GM23338 (cell line): ENCODE data around the gene ARL5B. TPM values are rescaled to one million over a fixed set of nuclear protein-coding genes. Genes with fewer than 3 reads are reported as not detected.

Source experiments
- ATAC-seq: fragments of 200-7000 bp; cut with Tn5 transposase; 3 replicates; pipeline ENCODE4 v1.9.1; 2020
- DNase-seq: peaks from one replicate; pipeline ENCODE4 v3.0.0-alpha.2; 2015; ENCODE audit warnings: low spot score
- H2AFZ ChIP-seq: fragments of 200-600 bp; sonication (generic); 2 replicates; pipeline ENCODE4 v1.8.0; 2016; ENCODE audit warnings: antibody characterized with exemption, mild to moderate bottlenecking, moderate library complexity
- H3F3A ChIP-seq: fragments of 200-600 bp; sonication (generic); replicated peaks from 2 replicates; pipeline ENCODE4 v1.8.0; 2017; ENCODE audit warnings: antibody characterized with exemption, mixed run types, low read depth
- H3K27ac ChIP-seq: fragments of 200-600 bp; sonication (generic); 2 replicates; pipeline ENCODE4 v1.6.1; 2016; ENCODE audit warnings: low read depth
- H3K27me3 ChIP-seq: fragments of 200-600 bp; sonication (generic); 2 replicates; pipeline ENCODE4 v1.8.0; 2016; ENCODE audit warnings: mild to moderate bottlenecking, mixed run types, moderate library complexity; ENCODE audit not compliant: insufficient read depth
- H3K36me3 ChIP-seq: fragments of 200-600 bp; sonication (generic); 2 replicates; pipeline ENCODE4 v1.8.0; 2016; ENCODE audit warnings: mild to moderate bottlenecking; ENCODE audit not compliant: insufficient read depth
- H3K4me1 ChIP-seq: fragments of 200-600 bp; sonication (generic); 2 replicates; pipeline ENCODE4 v1.8.0; 2016; ENCODE audit warnings: mild to moderate bottlenecking, moderate library complexity; ENCODE audit not compliant: insufficient read depth
- H3K4me2 ChIP-seq: fragments of 200-600 bp; sonication (generic); 2 replicates; pipeline ENCODE4 v1.7.1; 2017; ENCODE audit warnings: mixed run types
- H3K4me3 ChIP-seq: fragments of 200-600 bp; sonication (generic); 2 replicates; pipeline ENCODE4 v1.6.1; 2016; ENCODE audit warnings: mixed run types
- H3K79me2 ChIP-seq: fragments of 200-600 bp; sonication (generic); replicated peaks from 2 replicates; pipeline ENCODE4 v1.8.0; 2017; ENCODE audit warnings: mild to moderate bottlenecking; ENCODE audit not compliant: insufficient read depth
- H3K9me2 ChIP-seq: fragments of 200-600 bp; sonication (generic); 2 replicates; pipeline ENCODE4 v1.8.0; 2017; ENCODE audit not compliant: insufficient read depth
- H4K20me1 ChIP-seq: fragments of 200-600 bp; sonication (generic); replicated peaks from 2 replicates; pipeline ENCODE4 v1.8.0; 2017; ENCODE audit warnings: mild to moderate bottlenecking; ENCODE audit not compliant: insufficient read depth
- H3K27ac Mint-ChIP-seq: 2 replicates; pipeline ENCODE4 v1.8.0; 2020; ENCODE audit warnings: inconsistent platforms, mild to moderate bottlenecking, moderate library complexity, mixed read lengths
- H3K27me3 Mint-ChIP-seq: 3 replicates; pipeline ENCODE4 v1.8.0; 2022; ENCODE audit warnings: low read depth, mild to moderate bottlenecking, moderate library complexity, mixed read lengths, inconsistent platforms; ENCODE audit not compliant: insufficient read depth, poor library complexity
- H3K36me3 Mint-ChIP-seq: 3 replicates; pipeline ENCODE4 v1.8.0; 2021; ENCODE audit warnings: low read depth, mild to moderate bottlenecking, inconsistent platforms, moderate library complexity, mixed read lengths
- H3K4me1 Mint-ChIP-seq: 3 replicates; pipeline ENCODE4 v1.8.0; 2020; ENCODE audit warnings: mild to moderate bottlenecking, inconsistent platforms, mixed read lengths
- H3K4me3 Mint-ChIP-seq: 3 replicates; pipeline ENCODE4 v1.8.0; 2021; ENCODE audit warnings: moderate library complexity, mild to moderate bottlenecking, inconsistent platforms, mixed read lengths
- H3K9me3 Mint-ChIP-seq: 3 replicates; pipeline ENCODE4 v1.8.0; 2020; ENCODE audit warnings: moderate library complexity, mild to moderate bottlenecking, inconsistent platforms, mixed read lengths
- CREB1 ChIP-seq: fragments of 250-450 bp; sonication (Bioruptor Pico); IDR thresholded peaks from 2 replicates; pipeline ENCODE4 v1.5.0; 2020; ENCODE audit warnings: low read depth, mild to moderate bottlenecking, moderate library complexity
- EZH2 ChIP-seq: fragments of 200-600 bp; sonication (generic); IDR thresholded peaks from one replicate; pipeline ENCODE4 v1.8.0; 2017; ENCODE audit warnings: antibody characterized with exemption, mild to moderate bottlenecking, low read depth; ENCODE audit not compliant: unreplicated experiment
- EZH2phosphoT487 ChIP-seq: fragments of 200-600 bp; sonication (generic); IDR thresholded peaks from one replicate; pipeline ENCODE4 v1.8.1; 2018; ENCODE audit warnings: antibody characterized with exemption; ENCODE audit not compliant: unreplicated experiment
- JUNB ChIP-seq: IDR thresholded peaks from one replicate; pipeline ENCODE4 v1.6.1; 2016; ENCODE audit warnings: antibody characterized with exemption; ENCODE audit not compliant: unreplicated experiment
- NANOG ChIP-seq: IDR thresholded peaks from 2 replicates; pipeline ENCODE4 v1.6.1; 2016; ENCODE audit warnings: antibody characterized with exemption, borderline replicate concordance
- POLR2AphosphoS5 ChIP-seq: IDR thresholded peaks from 2 replicates; pipeline ENCODE4 v1.6.1; 2016; ENCODE audit warnings: antibody characterized with exemption, low read depth
- STAT1 ChIP-seq: IDR thresholded peaks from one replicate; pipeline ENCODE4 v1.6.1; 2016; ENCODE audit warnings: antibody characterized with exemption; ENCODE audit not compliant: unreplicated experiment
- ZNF114 ChIP-seq: fragments of 250-450 bp; sonication (Bioruptor Pico); IDR thresholded peaks from 2 replicates; pipeline ENCODE4 v1.5.0; 2020; ENCODE audit warnings: mild to moderate bottlenecking, moderate library complexity
- ZNF331 ChIP-seq: fragments of 250-450 bp; sonication (Bioruptor Pico); IDR thresholded peaks from 2 replicates; pipeline ENCODE4 v1.5.0; 2020; ENCODE audit warnings: low read depth, mild to moderate bottlenecking, moderate library complexity
- polyA plus RNA-seq: library from polyadenylated mRNA; unstranded; fragments of >200 nt; fragmentation: Nextera tagmentation; extraction: Ambion mirVana; gene quantifications from 2 replicates; pipeline ENCODE4 v1.2.1, GENCODE V29; 2016
- total RNA-seq: library from RNA; depleted of rRNA; stranded (reverse); fragments of >200 nt; shearing (Covaris generic); gene quantifications from 2 replicates; pipeline ENCODE4 v1.2.3, GENCODE V29; 2014
- TF ChIP-seq, protein P1 (sequence below), 2 experiments: fragments of 200-600 bp in 1 of 2; sonication (generic) in 1 of 2; conservative IDR thresholded peaks; 2 replicates each; pipeline versions ENCODE4 v1.5.1 to v1.6.1; 2016 to 2017; ENCODE audit warnings: antibody characterized with exemption in 2 of 2, low read depth in 2 of 2, mild to moderate bottlenecking in 2 of 2, moderate library complexity in 1 of 2
- TF ChIP-seq, protein P2 (sequence below): IDR thresholded peaks from one replicate; pipeline ENCODE4 v1.6.1; 2018; ENCODE audit warnings: antibody characterized with exemption; ENCODE audit not compliant: unreplicated experiment
- TF ChIP-seq, protein P3 (sequence below): fragments of 250-450 bp; sonication (Bioruptor Pico); IDR thresholded peaks from 2 replicates; pipeline ENCODE4 v1.5.0; 2020; ENCODE audit warnings: mild to moderate bottlenecking, moderate library complexity
- TF ChIP-seq, protein P4 (sequence below): IDR thresholded peaks from 2 replicates; pipeline ENCODE4 v1.6.1; 2016; ENCODE audit warnings: antibody characterized with exemption

Gene ARL5B
- total and polyA plus RNA-seq, 2 experiments from 2014 or later, result 22.8 to 76.4 TPM

DNA sequence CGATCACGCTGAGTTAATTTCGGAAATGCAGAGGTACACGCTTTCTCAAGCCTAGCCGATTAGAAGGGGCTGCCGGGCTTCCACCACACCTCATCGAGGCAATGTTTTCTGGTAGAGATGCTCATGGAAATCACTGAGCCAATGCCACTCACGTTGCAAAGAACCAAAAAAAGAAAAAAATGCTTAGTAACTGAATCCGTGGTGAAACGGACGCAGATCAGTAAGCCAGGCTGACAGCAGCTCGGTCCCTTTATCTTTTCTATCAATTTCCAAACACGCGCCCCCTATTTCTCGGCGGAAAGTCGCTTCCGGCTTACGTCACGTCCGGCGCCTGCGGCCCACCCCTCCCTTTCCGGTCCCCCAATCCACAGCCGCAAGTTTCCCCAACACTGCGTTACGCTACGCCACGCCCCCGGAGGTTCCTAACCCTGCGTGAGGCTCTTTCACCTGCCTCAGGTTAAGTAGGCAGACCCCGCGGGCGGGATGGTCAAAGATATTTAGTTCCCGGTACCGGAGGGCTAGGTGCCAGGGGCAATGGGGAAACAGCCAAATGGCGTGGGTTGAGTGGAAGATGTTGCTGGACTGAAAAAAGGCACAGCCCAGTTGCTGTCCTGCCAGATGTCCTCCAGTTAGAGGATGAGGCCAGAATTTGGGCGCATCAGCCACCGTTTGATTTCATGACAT lies 7.8 kb upstream of the ARL5B start, which contains the start of gene NSUN6:
Gene NSUN6 (minus strand): TSS at position 264 of the 684 bp plus-strand sequence. CDS start 384 bp downstream, outside the sequence.
- Histone ChIP-seq H3K27ac (peak within 1 kb of the TSS; percentile 39; the same call in 1 of the 2 replicates), H2AFZ (peak within 1 kb of the TSS; percentile 69; the same call in 1 of the 2 replicates)

More for the DNA sequence above, 7.8 kb upstream of the ARL5B start, which contains the start of gene NSUN6:
- H3K36me3 ChIP-seq, result no peaks in the 10 kb centered on the region
- no peaks in the 10 kb centered on the region for H3K9me2 ChIP-seq
- 0 out of 2 replicates have a peak, but pooled peaks cover 2% of the 10 kb centered on the region for H3K4me1 ChIP-seq
- Mint-ChIP-seq H3K27ac (peak within 1 kb of the TSS; percentile 95), H3K9me3 (no peaks in the 10 kb centered on the region), H3K27me3 (no peaks in the 10 kb centered on the region), H3K36me3 (no peaks in the 10 kb centered on the region; the same call in 2 of the 3 replicates), H3K4me1 (peaks cover 4% of the 10 kb centered on the region; the same call in 2 of the 3 replicates), H3K4me3 (peak within 1 kb of the TSS; percentile 97)
- H3K27me3 ChIP-seq, result no peaks in the 10 kb centered on the region
- H3K4me3 ChIP-seq, result peak within 1 kb of the TSS; percentile 91
- TF ChIP-seq CREB1 (CRISPR knock-in tag) (peak; percentile 96), EZH2phosphoT487 (no peak), STAT1 (no peak), JUNB (no peak), NANOG (no peak), EZH2 (no peak), ZNF114 (CRISPR knock-in tag) (no peak), POLR2AphosphoS5 (peak; percentile 74), ZNF331 (CRISPR knock-in tag) (no peak)
- TF ChIP-seq, protein P1, sequence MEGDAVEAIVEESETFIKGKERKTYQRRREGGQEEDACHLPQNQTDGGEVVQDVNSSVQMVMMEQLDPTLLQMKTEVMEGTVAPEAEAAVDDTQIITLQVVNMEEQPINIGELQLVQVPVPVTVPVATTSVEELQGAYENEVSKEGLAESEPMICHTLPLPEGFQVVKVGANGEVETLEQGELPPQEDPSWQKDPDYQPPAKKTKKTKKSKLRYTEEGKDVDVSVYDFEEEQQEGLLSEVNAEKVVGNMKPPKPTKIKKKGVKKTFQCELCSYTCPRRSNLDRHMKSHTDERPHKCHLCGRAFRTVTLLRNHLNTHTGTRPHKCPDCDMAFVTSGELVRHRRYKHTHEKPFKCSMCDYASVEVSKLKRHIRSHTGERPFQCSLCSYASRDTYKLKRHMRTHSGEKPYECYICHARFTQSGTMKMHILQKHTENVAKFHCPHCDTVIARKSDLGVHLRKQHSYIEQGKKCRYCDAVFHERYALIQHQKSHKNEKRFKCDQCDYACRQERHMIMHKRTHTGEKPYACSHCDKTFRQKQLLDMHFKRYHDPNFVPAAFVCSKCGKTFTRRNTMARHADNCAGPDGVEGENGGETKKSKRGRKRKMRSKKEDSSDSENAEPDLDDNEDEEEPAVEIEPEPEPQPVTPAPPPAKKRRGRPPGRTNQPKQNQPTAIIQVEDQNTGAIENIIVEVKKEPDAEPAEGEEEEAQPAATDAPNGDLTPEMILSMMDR (conservative IDR thresholded peaks at IDR 0.05; ENCODE audit: low read depth in 2 of 2), result no peak
- TF ChIP-seq, protein P2, sequence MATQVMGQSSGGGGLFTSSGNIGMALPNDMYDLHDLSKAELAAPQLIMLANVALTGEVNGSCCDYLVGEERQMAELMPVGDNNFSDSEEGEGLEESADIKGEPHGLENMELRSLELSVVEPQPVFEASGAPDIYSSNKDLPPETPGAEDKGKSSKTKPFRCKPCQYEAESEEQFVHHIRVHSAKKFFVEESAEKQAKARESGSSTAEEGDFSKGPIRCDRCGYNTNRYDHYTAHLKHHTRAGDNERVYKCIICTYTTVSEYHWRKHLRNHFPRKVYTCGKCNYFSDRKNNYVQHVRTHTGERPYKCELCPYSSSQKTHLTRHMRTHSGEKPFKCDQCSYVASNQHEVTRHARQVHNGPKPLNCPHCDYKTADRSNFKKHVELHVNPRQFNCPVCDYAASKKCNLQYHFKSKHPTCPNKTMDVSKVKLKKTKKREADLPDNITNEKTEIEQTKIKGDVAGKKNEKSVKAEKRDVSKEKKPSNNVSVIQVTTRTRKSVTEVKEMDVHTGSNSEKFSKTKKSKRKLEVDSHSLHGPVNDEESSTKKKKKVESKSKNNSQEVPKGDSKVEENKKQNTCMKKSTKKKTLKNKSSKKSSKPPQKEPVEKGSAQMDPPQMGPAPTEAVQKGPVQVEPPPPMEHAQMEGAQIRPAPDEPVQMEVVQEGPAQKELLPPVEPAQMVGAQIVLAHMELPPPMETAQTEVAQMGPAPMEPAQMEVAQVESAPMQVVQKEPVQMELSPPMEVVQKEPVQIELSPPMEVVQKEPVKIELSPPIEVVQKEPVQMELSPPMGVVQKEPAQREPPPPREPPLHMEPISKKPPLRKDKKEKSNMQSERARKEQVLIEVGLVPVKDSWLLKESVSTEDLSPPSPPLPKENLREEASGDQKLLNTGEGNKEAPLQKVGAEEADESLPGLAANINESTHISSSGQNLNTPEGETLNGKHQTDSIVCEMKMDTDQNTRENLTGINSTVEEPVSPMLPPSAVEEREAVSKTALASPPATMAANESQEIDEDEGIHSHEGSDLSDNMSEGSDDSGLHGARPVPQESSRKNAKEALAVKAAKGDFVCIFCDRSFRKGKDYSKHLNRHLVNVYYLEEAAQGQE, result no peak
- TF ChIP-seq, protein P3, sequence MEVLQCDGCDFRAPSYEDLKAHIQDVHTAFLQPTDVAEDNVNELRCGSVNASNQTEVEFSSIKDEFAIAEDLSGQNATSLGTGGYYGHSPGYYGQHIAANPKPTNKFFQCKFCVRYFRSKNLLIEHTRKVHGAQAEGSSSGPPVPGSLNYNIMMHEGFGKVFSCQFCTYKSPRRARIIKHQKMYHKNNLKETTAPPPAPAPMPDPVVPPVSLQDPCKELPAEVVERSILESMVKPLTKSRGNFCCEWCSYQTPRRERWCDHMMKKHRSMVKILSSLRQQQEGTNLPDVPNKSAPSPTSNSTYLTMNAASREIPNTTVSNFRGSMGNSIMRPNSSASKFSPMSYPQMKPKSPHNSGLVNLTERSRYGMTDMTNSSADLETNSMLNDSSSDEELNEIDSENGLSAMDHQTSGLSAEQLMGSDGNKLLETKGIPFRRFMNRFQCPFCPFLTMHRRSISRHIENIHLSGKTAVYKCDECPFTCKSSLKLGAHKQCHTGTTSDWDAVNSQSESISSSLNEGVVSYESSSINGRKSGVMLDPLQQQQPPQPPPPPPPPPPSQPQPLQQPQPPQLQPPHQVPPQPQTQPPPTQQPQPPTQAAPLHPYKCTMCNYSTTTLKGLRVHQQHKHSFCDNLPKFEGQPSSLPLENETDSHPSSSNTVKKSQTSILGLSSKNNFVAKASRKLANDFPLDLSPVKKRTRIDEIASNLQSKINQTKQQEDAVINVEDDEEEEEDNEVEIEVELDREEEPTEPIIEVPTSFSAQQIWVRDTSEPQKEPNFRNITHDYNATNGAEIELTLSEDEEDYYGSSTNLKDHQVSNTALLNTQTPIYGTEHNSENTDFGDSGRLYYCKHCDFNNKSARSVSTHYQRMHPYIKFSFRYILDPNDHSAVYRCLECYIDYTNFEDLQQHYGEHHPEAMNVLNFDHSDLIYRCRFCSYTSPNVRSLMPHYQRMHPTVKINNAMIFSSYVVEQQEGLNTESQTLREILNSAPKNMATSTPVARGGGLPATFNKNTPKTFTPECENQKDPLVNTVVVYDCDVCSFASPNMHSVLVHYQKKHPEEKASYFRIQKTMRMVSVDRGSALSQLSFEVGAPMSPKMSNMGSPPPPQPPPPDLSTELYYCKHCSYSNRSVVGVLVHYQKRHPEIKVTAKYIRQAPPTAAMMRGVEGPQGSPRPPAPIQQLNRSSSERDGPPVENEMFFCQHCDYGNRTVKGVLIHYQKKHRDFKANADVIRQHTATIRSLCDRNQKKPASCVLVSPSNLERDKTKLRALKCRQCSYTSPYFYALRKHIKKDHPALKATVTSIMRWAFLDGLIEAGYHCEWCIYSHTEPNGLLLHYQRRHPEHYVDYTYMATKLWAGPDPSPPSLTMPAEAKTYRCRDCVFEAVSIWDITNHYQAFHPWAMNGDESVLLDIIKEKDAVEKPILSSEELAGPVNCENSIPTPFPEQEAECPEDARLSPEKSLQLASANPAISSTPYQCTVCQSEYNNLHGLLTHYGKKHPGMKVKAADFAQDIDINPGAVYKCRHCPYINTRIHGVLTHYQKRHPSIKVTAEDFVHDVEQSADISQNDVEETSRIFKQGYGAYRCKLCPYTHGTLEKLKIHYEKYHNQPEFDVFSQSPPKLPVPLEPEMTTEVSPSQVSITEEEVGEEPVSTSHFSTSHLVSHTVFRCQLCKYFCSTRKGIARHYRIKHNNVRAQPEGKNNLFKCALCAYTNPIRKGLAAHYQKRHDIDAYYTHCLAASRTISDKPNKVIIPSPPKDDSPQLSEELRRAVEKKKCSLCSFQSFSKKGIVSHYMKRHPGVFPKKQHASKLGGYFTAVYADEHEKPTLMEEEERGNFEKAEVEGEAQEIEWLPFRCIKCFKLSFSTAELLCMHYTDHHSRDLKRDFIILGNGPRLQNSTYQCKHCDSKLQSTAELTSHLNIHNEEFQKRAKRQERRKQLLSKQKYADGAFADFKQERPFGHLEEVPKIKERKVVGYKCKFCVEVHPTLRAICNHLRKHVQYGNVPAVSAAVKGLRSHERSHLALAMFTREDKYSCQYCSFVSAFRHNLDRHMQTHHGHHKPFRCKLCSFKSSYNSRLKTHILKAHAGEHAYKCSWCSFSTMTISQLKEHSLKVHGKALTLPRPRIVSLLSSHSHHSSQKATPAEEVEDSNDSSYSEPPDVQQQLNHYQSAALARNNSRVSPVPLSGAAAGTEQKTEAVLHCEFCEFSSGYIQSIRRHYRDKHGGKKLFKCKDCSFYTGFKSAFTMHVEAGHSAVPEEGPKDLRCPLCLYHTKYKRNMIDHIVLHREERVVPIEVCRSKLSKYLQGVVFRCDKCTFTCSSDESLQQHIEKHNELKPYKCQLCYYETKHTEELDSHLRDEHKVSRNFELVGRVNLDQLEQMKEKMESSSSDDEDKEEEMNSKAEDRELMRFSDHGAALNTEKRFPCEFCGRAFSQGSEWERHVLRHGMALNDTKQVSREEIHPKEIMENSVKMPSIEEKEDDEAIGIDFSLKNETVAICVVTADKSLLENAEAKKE (CRISPR knock-in tag), result no peak
- TF ChIP-seq, protein P4, sequence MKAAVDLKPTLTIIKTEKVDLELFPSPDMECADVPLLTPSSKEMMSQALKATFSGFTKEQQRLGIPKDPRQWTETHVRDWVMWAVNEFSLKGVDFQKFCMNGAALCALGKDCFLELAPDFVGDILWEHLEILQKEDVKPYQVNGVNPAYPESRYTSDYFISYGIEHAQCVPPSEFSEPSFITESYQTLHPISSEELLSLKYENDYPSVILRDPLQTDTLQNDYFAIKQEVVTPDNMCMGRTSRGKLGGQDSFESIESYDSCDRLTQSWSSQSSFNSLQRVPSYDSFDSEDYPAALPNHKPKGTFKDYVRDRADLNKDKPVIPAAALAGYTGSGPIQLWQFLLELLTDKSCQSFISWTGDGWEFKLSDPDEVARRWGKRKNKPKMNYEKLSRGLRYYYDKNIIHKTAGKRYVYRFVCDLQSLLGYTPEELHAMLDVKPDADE, result peak; percentile 80
- peak; percentile 95 for DNase-seq
- peak; percentile 100 for ATAC-seq
- peak within 1 kb of the TSS; percentile 95 for H3K4me2 ChIP-seq
- no peaks in the 10 kb centered on the region for H4K20me1 ChIP-seq
- no peaks in the 10 kb centered on the region for H3F3A ChIP-seq
- H3K79me2 ChIP-seq, result peaks cover 32% of the 10 kb centered on the region
